PC-3 (cell line): ENCODE data around the gene FOSB. TPM values are rescaled to one million over a fixed set of nuclear protein-coding genes. Genes with fewer than 3 reads are reported as not detected.

Experiments used
- ATAC-seq: fragments of 200-7000 bp; cut with Tn5 transposase; 2 replicates; pipeline ENCODE4 v1.9.1; 2020; ENCODE audit warnings: mild to moderate bottlenecking, moderate library complexity
- BruUV-seq: library from RNA; stranded (reverse); fragments of 400-500 nt; replicated peaks from 2 replicates; lab custom pipeline; 2021; lab: Mats Ljungman, UMichigan
- CTCF ChIA-PET: fragments of 300-600 bp; sonication (Branson Sonifier 250); formaldehyde crosslinking; loops from one replicate; lab custom pipeline; 2022; ENCODE audit warnings: antibody characterized with exemption; lab: Charles Lee
- POLR2A ChIA-PET: fragments of 300-600 bp; sonication (Branson Sonifier 250); formaldehyde crosslinking; loops from one replicate; lab custom pipeline; 2022; ENCODE audit warnings: antibody characterized with exemption; ENCODE audit not compliant: unreplicated experiment; lab: Charles Lee
- DNase-seq: peaks from one replicate; pipeline ENCODE4 v3.0.0-alpha.2; 2015
- H2AFZ ChIP-seq: fragments of 300-600 bp; sonication (generic); 2 replicates; pipeline ENCODE4 v1.6.0; 2016; ENCODE audit warnings: antibody characterized with exemption, low read length
- H3F3A ChIP-seq: fragments of 300-600 bp; sonication (generic); one replicate; pipeline ENCODE4 v1.6.0; 2017; ENCODE audit warnings: antibody characterized with exemption, low read length, control low read depth, mild to moderate bottlenecking; ENCODE audit not compliant: unreplicated experiment
- H3K27ac ChIP-seq: fragments of 300-600 bp; sonication (generic); 2 replicates; pipeline ENCODE4 v1.5.1; 2016; ENCODE audit warnings: mild to moderate bottlenecking, low read length
- H3K27me3 ChIP-seq: fragments of 300-600 bp; sonication (generic); 2 replicates; pipeline ENCODE4 v1.6.1; 2016; ENCODE audit warnings: low read length, mixed read lengths
- H3K36me3 ChIP-seq: fragments of 300-600 bp; sonication (generic); 2 replicates; pipeline ENCODE4 v1.6.1; 2016; ENCODE audit warnings: low read depth, mixed run types, low read length, mixed read lengths
- H3K4me1 ChIP-seq: fragments of 300-600 bp; sonication (generic); 2 replicates; pipeline ENCODE4 v1.5.1; 2016; ENCODE audit warnings: low read length; ENCODE audit not compliant: insufficient read depth
- H3K4me2 ChIP-seq: fragments of 300-600 bp; sonication (generic); 2 replicates; pipeline ENCODE4 v1.6.0; 2016; ENCODE audit warnings: low read length
- H3K4me3 ChIP-seq: fragments of 300-600 bp; sonication (generic); 2 replicates; pipeline ENCODE4 v1.5.1; 2016; ENCODE audit warnings: mild to moderate bottlenecking, low read length, mixed read lengths
- H3K79me2 ChIP-seq: fragments of 300-600 bp; sonication (generic); 2 replicates; pipeline ENCODE4 v1.6.1; 2017; ENCODE audit warnings: low read length, mixed read lengths
- H3K9ac ChIP-seq: fragments of 300-600 bp; sonication (generic); 2 replicates; pipeline ENCODE4 v1.6.0; 2016; ENCODE audit warnings: mild to moderate bottlenecking, low read length
- H3K9me2 ChIP-seq: fragments of 300-600 bp; sonication (generic); replicated peaks from 2 replicates; pipeline ENCODE4 v1.6.1; 2016; ENCODE audit warnings: mixed run types, low read length, mixed read lengths
- H3K9me3 ChIP-seq: fragments of 300-600 bp; sonication (generic); 2 replicates; pipeline ENCODE4 v1.6.1; 2016; ENCODE audit warnings: low read length, mixed read lengths
- H4K20me1 ChIP-seq: fragments of 300-600 bp; sonication (generic); 2 replicates; pipeline ENCODE4 v1.6.1; 2016; ENCODE audit warnings: low read length, mixed read lengths
- CTCF ChIP-seq: fragments of 300-600 bp; sonication (generic); conservative IDR thresholded peaks from 2 replicates; pipeline ENCODE4 v1.5.1; 2017; ENCODE audit warnings: antibody characterized with exemption, low read depth, mild to moderate bottlenecking, low read length
- EZH2 ChIP-seq: fragments of 300-600 bp; sonication (generic); IDR thresholded peaks from one replicate; pipeline ENCODE4 v1.6.1; 2017; ENCODE audit warnings: antibody characterized with exemption, mild to moderate bottlenecking, low read length; ENCODE audit not compliant: unreplicated experiment
- EZH2phosphoT487 ChIP-seq: fragments of 300-600 bp; sonication (generic); IDR thresholded peaks from 2 replicates; pipeline ENCODE4 v1.6.1; 2018; ENCODE audit warnings: mild to moderate bottlenecking, antibody characterized with exemption, low read length, borderline replicate concordance
- intact Hi-C: fragments of 100-400 bp; cut with micrococcal nuclease; formaldehyde crosslinking; loops from 2 replicates; pipeline ENCODE4 v1.9.0; 2023
- total RNA-seq: library from RNA; depleted of rRNA; stranded (reverse); fragments of >200 nt; gene quantifications from 2 replicates; pipeline ENCODE4 v1.2.3, GENCODE V29; 2014

Gene FOSB
- total RNA-seq, 1 experiment from 2014 or later: 35.8 TPM

GRCh38 chr19:45420871-45421270 is 46.9 kb upstream of the FOSB start:
- no peaks in the 10 kb centered on the region for H3K27me3 ChIP-seq
- peaks cover 3% of the 10 kb centered on the region for H3F3A ChIP-seq
- ChIA-PET POLR2A (no interaction called here), CTCF (no interaction called here)
- no peaks in the 10 kb centered on the region for H4K20me1 ChIP-seq
- no peak overlapping the region for H3K4me2 ChIP-seq
- no peaks in the 10 kb centered on the region for H3K9me2 ChIP-seq
- no peak overlapping the region for H3K27ac ChIP-seq
- H3K9ac ChIP-seq: no peak overlapping the region
- TF ChIP-seq CTCF: no peak
- TF ChIP-seq EZH2phosphoT487: no peak
- TF ChIP-seq EZH2: no peak
- no peak overlapping the region for H3K4me3 ChIP-seq
- no peak overlapping the region for H2AFZ ChIP-seq
- no TSS peak for BruUV-seq
- intact Hi-C loops: no loop called here
- DNase-seq (no peak), ATAC-seq (no peak)
- no peaks in the 10 kb centered on the region for H3K9me3 ChIP-seq
- peaks cover 13% of the 10 kb centered on the region for H3K79me2 ChIP-seq
- no peaks in the 10 kb centered on the region for H3K36me3 ChIP-seq
- peaks cover 25% of the 10 kb centered on the region for H3K4me1 ChIP-seq

- Histone ChIP-seq H3K9ac (no peak overlapping the region), H3K79me2 (peaks cover 13% of the 10 kb centered on the region), H3K27ac (no peak overlapping the region)
Measured at GRCh38 chr19:45421947-45422498, 45.8 kb upstream of the FOSB start.

More at GRCh38 chr19:45421947-45422498, 45.8 kb upstream of the FOSB start:
- H2AFZ ChIP-seq: no peak overlapping the region
- intact Hi-C loops: no loop called here
- H3K9me2 ChIP-seq: no peaks in the 10 kb centered on the region
- no TSS peak for BruUV-seq
- no peak for ATAC-seq
- H3K9me3 ChIP-seq: no peaks in the 10 kb centered on the region
- no peaks in the 10 kb centered on the region for H4K20me1 ChIP-seq
- no peaks in the 10 kb centered on the region for H3K36me3 ChIP-seq
- H3K27me3 ChIP-seq: no peaks in the 10 kb centered on the region
- no peak overlapping the region for H3K4me3 ChIP-seq
- H3K4me1 ChIP-seq: peaks cover 25% of the 10 kb centered on the region
- ChIA-PET POLR2A (interaction anchor here (0.7 kb wide), 1 partner anchor 50 kb away, joined by 3 read pairs; no protein-coding TSS in a partner anchor), CTCF (no interaction called here)
- peak overlapping the region; percentile 31 for H3K4me2 ChIP-seq
- DNase-seq: no peak
- TF ChIP-seq CTCF (no peak), EZH2phosphoT487 (no peak), EZH2 (no peak)
- peaks cover 3% of the 10 kb centered on the region for H3F3A ChIP-seq
